Skin epidermis (tissue), 12 donors: Measurements from ENCODE around the gene CIAO1.
"Not testable (repeated sequence)": the region's sequence is repeated elsewhere in the genome, so short reads cannot be mapped to it uniquely, and the experiment has no call there.

ENCODE experiments used
- H3K27ac ChIP-seq, 21 experiments: fragments of 200-600 bp; sonication (generic) in 11 of 21; one replicate each; pipeline ENCODE4 v1.5.0; 2020; ENCODE audit warnings: mild to moderate bottlenecking in 3 of 21, inconsistent platforms in 2 of 21, moderate library complexity in 2 of 21
- H3K4me3 ChIP-seq, 7 experiments: fragments of 200-600 bp; sonication (generic) in 2 of 7; one replicate each; pipeline ENCODE4 v1.5.0; 2020; ENCODE audit warnings: inconsistent platforms in 2 of 7, mild to moderate bottlenecking in 2 of 7, moderate library complexity in 1 of 7

CIAO1 gene

GRCh38 chr2:96247896-96248295, 18.1 kb upstream of the CIAO1 start:
- H3K4me3 ChIP-seq = no peak overlapping the region
- H3K27ac ChIP-seq = no peak overlapping the region

GRCh38 chr2:96248624-96249023, 17.4 kb upstream of the CIAO1 start:
- Histone ChIP-seq H3K4me3 (no peak overlapping the region), H3K27ac (no peak overlapping the region)

- H3K4me3 ChIP-seq = no peak overlapping the region
- peak overlapping the region in 7 of 21 experiments; percentile 28 to 59 (median 50) for H3K27ac ChIP-seq
These were observed 16.4 kb upstream of the CIAO1 start for GRCh38 chr2:96249654-96250053.

GRCh38 chr2:96250188-96250587, 15.8 kb upstream of the CIAO1 start:
- Histone ChIP-seq H3K4me3 (no peak overlapping the region), H3K27ac (peak overlapping the region in 7 of 21 experiments; percentile 21 to 59 (median 50))

GRCh38 chr2:96251721-96252292, 14.2 kb upstream of the CIAO1 start:
- H3K4me3 ChIP-seq = no peak overlapping the region
- H3K27ac ChIP-seq = peak overlapping the region in 1 of 21 experiments; percentile 43

GRCh38 chr2:96252526-96252925, 13.5 kb upstream of the CIAO1 start:
- H3K27ac ChIP-seq = no peak overlapping the region

GRCh38 chr2:96253006-96253405, 13.0 kb upstream of the CIAO1 start:
- H3K4me3 ChIP-seq = no peak overlapping the region
- H3K27ac ChIP-seq = peak overlapping the region in 1 of 21 experiments; percentile 3

More at GRCh38 chr2:96252526-96252925, 13.5 kb upstream of the CIAO1 start:
- no peak overlapping the region for H3K4me3 ChIP-seq

- peak overlapping the region in 9 of 21 experiments; percentile 9 to 60 (median 28) for H3K27ac ChIP-seq
These were observed 11.5 kb upstream of the CIAO1 start for GRCh38 chr2:96254571-96254970.

GRCh38 chr2:96256611-96257113, 9.4 kb upstream of the CIAO1 start:
- Histone ChIP-seq H3K27ac (peak overlapping the region in 17 of 21 experiments; percentile 15 to 82 (median 62)), H3K4me3 (no peak overlapping the region)

More at GRCh38 chr2:96254571-96254970, 11.5 kb upstream of the CIAO1 start:
- H3K4me3 ChIP-seq = no peak overlapping the region

- H3K27ac ChIP-seq = peak overlapping the region in 20 of 21 experiments; percentile 9 to 88 (median 64)
- H3K4me3 ChIP-seq = not testable (repeated sequence)
These were observed 8.3 kb upstream of the CIAO1 start for GRCh38 chr2:96257744-96258143.

- H3K4me3 ChIP-seq = no peak overlapping the region
- peak overlapping the region in 19 of 21 experiments; percentile 9 to 88 (median 64) for H3K27ac ChIP-seq
These were observed 7.6 kb upstream of the CIAO1 start for GRCh38 chr2:96258166-96259022.

GRCh38 chr2:96259497-96259921, 6.5 kb upstream of the CIAO1 start:
- Histone ChIP-seq H3K27ac (peak overlapping the region in 19 of 21 experiments; percentile 15 to 88 (median 78)), H3K4me3 (no peak overlapping the region)

GRCh38 chr2:96260387-96261260, 5.4 kb upstream of the CIAO1 start:
- Histone ChIP-seq H3K4me3 (no peak overlapping the region), H3K27ac (peak overlapping the region in 20 of 21 experiments; percentile 20 to 88 (median 78))

GRCh38 chr2:96261328-96262003, 4.6 kb upstream of the CIAO1 start:
- Histone ChIP-seq H3K27ac (peak overlapping the region in 18 of 21 experiments; percentile 46 to 88 (median 78)), H3K4me3 (no peak overlapping the region)

GRCh38 chr2:96262306-96262705, 3.7 kb upstream of the CIAO1 start:
- no peak overlapping the region for H3K4me3 ChIP-seq
- H3K27ac ChIP-seq = no peak overlapping the region

GRCh38 chr2:96264086-96264485, 1.9 kb upstream of the CIAO1 start:
- peak overlapping the region in 5 of 7 experiments; percentile 67 to 100 (median 95) for H3K4me3 ChIP-seq
- H3K27ac ChIP-seq = peak overlapping the region in 9 of 21 experiments; percentile 78 to 97 (median 91)

- Histone ChIP-seq H3K27ac (peak overlapping the region in 20 of 21 experiments; percentile 78 to 97 (median 92)), H3K4me3 (peak overlapping the region; percentile 67 to 100 (median 97))
These were observed 1.2 kb upstream of the CIAO1 start for GRCh38 chr2:96264656-96265348.

GRCh38 chr2:96265349-96265839, 631 bp upstream of the CIAO1 start:
- Histone ChIP-seq H3K4me3 (peak overlapping the region; percentile 67 to 100 (median 97)), H3K27ac (peak overlapping the region; percentile 71 to 97 (median 91))
